ENCODE data around the gene DTNA. TPM values are rescaled to one million over a fixed set of nuclear protein-coding genes. Genes with fewer than 3 reads are reported as not detected.
"Not testable (repeated sequence)": the region's sequence is repeated elsewhere in the genome, so short reads cannot be mapped to it uniquely, and the experiment has no call there.

The DTNA gene
- total RNA-seq, 4 donors from 2014 or later = 110 to 254 (median 204) TPM

GRCh38 chr18:34909637-34910364, 199.7 kb downstream of the DTNA start:
- TF ChIP-seq POLR2AphosphoS5 (IDR thresholded peaks at IDR 0.05) = peak; percentile 89
- TF ChIP-seq POLR2A (IDR thresholded peaks at IDR 0.05) = no peak
- H3K4me3 ChIP-seq = no peak overlapping the region
- WGBS, 2 donors (ENCODE audit: low coverage in 1 of 2) = 77 to 85% methylated on average over 4 of the region's 4 CpGs
- no peaks in the 10 kb centered on the region for H3K36me3 ChIP-seq
- H3K27me3 ChIP-seq = no peaks in the 10 kb centered on the region
- peaks cover 2 to 21% (median 6%) of the 10 kb centered on the region in 3 donors for H3K4me1 ChIP-seq
- ATAC-seq = peak; percentile 88
- no peaks in the 10 kb centered on the region for H3K9me3 ChIP-seq
- peak overlapping the region; percentile 35 to 61 (median 41) for H3K27ac ChIP-seq

DNA sequence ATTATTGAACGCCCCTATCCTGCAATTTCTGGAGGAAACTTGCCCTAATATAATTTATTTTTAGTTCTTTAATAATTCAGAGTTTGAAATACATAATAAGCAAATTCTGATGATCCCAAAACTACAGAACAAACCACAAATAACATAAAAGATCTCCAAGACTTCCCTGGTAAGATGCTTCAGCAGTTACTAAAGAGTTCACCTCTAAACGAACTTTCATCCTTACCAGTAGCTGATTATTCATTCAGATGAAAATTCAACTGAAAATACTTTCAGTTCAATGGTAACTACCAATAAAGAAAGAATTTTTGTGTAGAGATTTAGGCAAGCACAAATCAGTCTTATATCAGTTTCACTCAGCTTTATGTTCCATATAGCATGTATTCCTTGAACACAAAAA, 201.0 kb downstream of the DTNA start:
- peaks cover 2 to 21% (median 6%) of the 10 kb centered on the region in 3 donors for H3K4me1 ChIP-seq
- no peaks in the 10 kb centered on the region for H3K36me3 ChIP-seq
- H3K27me3 ChIP-seq = no peaks in the 10 kb centered on the region
- H3K9me3 ChIP-seq = no peaks in the 10 kb centered on the region
- ATAC-seq = no peak
- H3K27ac ChIP-seq = no peak overlapping the region
- no peak overlapping the region for H3K4me3 ChIP-seq
- TF ChIP-seq EP300 (IDR thresholded peaks at IDR 0.05) (no peak), CTCF (IDR thresholded peaks at IDR 0.05) (no peak), POLR2A (IDR thresholded peaks at IDR 0.05) (no peak), POLR2AphosphoS5 (IDR thresholded peaks at IDR 0.05) (no peak)
- 90 to 93% methylated on average over 2 of the region's 2 CpGs for WGBS, 2 donors (ENCODE audit: low coverage in 1 of 2)

- no peak for TF ChIP-seq EP300 (IDR thresholded peaks at IDR 0.05)
- TF ChIP-seq CTCF (IDR thresholded peaks at IDR 0.05) = peak in 1 of 4 experiments; percentile 11
- TF ChIP-seq POLR2A (IDR thresholded peaks at IDR 0.05) = no peak
- peak; percentile 21 for TF ChIP-seq POLR2AphosphoS5 (IDR thresholded peaks at IDR 0.05)
- WGBS, 2 donors (ENCODE audit: low coverage in 1 of 2) = 38 to 54% methylated on average over 3 of the region's 3 CpGs
- H3K9me3 ChIP-seq = no peaks in the 10 kb centered on the region
- H3K4me1 ChIP-seq = peaks cover 2 to 21% (median 6%) of the 10 kb centered on the region in 3 donors
- no peak overlapping the region for H3K4me3 ChIP-seq
- no peak for ATAC-seq
- H3K36me3 ChIP-seq = no peaks in the 10 kb centered on the region
- no peaks in the 10 kb centered on the region for H3K27me3 ChIP-seq
- no peak overlapping the region for H3K27ac ChIP-seq
Measured at GRCh38 chr18:34911661-34912384, 201.7 kb downstream of the DTNA start.

DNA sequence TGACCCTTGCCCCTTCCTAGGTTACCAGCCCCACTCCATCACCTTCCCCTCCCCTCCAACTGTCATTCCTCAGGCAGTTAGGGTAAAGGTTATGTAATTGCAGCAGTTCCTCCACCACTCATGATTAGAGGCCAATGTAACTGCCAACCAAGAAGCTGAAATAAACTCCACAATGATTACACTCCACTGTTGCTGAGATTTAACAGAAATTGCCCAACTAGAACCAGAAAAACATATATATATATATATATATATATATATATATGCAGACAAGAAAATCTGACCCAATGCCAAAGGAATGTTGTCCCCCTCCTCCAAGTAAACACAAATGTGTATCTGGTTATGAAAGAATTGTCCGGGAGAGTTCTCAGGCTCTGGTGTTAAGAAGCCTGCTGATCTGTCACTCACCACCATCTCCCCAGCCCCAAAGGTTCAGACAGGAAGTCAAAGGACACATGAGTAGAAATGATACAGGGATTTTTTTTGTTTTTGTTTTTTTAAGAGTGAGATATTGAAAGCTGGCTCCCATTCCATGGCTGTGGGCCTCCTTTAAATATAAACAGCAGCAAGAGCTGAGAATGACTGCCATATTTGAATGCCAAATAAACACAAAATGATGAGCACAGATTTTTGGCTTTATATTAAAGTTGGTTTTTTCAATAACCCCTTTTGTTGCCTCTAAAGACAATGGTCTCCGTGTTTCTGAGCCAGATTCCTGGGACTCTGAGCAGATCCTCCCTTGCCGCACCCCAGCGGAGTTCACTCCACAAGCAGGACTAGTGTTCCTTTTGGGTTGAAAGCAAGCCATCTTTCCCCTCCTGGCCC, 204.0 kb downstream of the DTNA start:
- H3K4me1 ChIP-seq = peaks cover 2 to 19% (median 6%) of the 10 kb centered on the region in 3 donors
- no peak overlapping the region for H3K4me3 ChIP-seq
- H3K27ac ChIP-seq = no peak overlapping the region
- no peaks in the 10 kb centered on the region for H3K9me3 ChIP-seq
- no peak for ATAC-seq
- TF ChIP-seq POLR2A (IDR thresholded peaks at IDR 0.05) (no peak), CTCF (IDR thresholded peaks at IDR 0.05) (no peak), EP300 (IDR thresholded peaks at IDR 0.05) (no peak), POLR2AphosphoS5 (IDR thresholded peaks at IDR 0.05) (no peak)
- no peaks in the 10 kb centered on the region for H3K36me3 ChIP-seq
- 42 to 73% methylated on average over 4 of the region's 4 CpGs for WGBS, 2 donors (ENCODE audit: low coverage in 1 of 2)
- H3K27me3 ChIP-seq = no peaks in the 10 kb centered on the region

GRCh38 chr18:34915046-34915445, 204.9 kb downstream of the DTNA start:
- Histone ChIP-seq H3K4me1 (peaks cover 0 to 9% (median 2%) of the 10 kb centered on the region in 3 donors), H3K9me3 (no peaks in the 10 kb centered on the region), H3K27me3 (no peaks in the 10 kb centered on the region), H3K4me3 (no peak overlapping the region), H3K27ac (no peak overlapping the region), H3K36me3 (no peaks in the 10 kb centered on the region)
- 64 to 90% methylated on average over 3 of the region's 3 CpGs for WGBS, 2 donors (ENCODE audit: low coverage in 1 of 2)
- TF ChIP-seq POLR2A (IDR thresholded peaks at IDR 0.05) = no peak
- TF ChIP-seq EP300 (IDR thresholded peaks at IDR 0.05) = no peak
- no peak for TF ChIP-seq CTCF (IDR thresholded peaks at IDR 0.05)
- TF ChIP-seq POLR2AphosphoS5 (IDR thresholded peaks at IDR 0.05) = no peak
- no peak for ATAC-seq

- H3K36me3 ChIP-seq, H3K4me3 ChIP-seq, H3K9me3 ChIP-seq, H3K27me3 ChIP-seq, H3K27ac ChIP-seq, H3K4me1 ChIP-seq, ATAC-seq: not testable (repeated sequence)
- WGBS, 2 donors (ENCODE audit: low coverage in 1 of 2) = 88 to 94% methylated on average over 5 to 7 of the region's 7 CpGs
Measured at GRCh38 chr18:34916539-34916938, 206.4 kb downstream of the DTNA start.

Measured in gastroesophageal sphincter (tissue), 4 donors.